HG03469 (cell line): ENCODE data around the gene HDAC6.
"Not testable (repeated sequence)": the region's sequence is repeated elsewhere in the genome, so short reads cannot be mapped to it uniquely, and the experiment has no call there.

Source experiments
- ATAC-seq: cut with Tn5 transposase; IDR thresholded peaks from one replicate; pipeline ENCODE4 v1.9.1; 2021; ENCODE audit warnings: mild to moderate bottlenecking, moderate library complexity, moderate number of reproducible peaks; ENCODE audit not compliant: unreplicated experiment

HDAC6 gene

DNA sequence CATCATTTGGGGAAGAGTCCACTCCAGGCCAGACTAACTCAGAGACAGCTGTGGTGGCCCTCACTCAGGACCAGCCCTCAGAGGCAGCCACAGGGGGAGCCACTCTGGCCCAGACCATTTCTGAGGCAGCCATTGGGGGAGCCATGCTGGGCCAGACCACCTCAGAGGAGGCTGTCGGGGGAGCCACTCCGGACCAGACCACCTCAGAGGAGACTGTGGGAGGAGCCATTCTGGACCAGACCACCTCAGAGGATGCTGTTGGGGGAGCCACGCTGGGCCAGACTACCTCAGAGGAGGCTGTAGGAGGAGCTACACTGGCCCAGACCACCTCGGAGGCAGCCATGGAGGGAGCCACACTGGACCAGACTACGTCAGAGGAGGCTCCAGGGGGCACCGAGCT, 21.2 kb downstream of the HDAC6 start:
- no peak for ATAC-seq

DNA sequence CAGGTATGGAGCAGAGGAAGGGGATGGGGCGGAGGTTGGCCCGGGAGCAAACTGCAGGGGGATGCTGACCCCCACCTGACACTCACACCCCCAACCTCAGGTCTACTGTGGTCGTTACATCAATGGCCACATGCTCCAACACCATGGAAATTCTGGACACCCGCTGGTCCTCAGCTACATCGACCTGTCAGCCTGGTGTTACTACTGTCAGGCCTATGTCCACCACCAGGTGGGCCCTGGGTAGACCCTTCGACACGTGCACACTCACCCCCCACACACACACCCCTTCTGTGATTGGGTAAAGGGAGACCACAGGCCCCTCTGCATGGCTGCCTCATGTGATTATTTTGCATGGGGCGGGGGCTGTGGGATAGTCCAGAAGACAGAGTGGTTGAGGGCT, 22.2 kb downstream of the HDAC6 start:
- no peak for ATAC-seq

GRCh38 chrX:48826135-48826875, 24.4 kb downstream of the HDAC6 start, which contains the start of gene ERAS:
TSS of gene ERAS (plus strand) at chrX:48826513. CDS start at chrX:48829124, 2,611 bp downstream.
- no peak for ATAC-seq

GRCh38 chrX:48826876-48827653, 25.2 kb downstream of the HDAC6 start:
- no peak for ATAC-seq

- no peak for ATAC-seq
Observed at GRCh38 chrX:48827654-48827968, 25.7 kb downstream of the HDAC6 start.

DNA sequence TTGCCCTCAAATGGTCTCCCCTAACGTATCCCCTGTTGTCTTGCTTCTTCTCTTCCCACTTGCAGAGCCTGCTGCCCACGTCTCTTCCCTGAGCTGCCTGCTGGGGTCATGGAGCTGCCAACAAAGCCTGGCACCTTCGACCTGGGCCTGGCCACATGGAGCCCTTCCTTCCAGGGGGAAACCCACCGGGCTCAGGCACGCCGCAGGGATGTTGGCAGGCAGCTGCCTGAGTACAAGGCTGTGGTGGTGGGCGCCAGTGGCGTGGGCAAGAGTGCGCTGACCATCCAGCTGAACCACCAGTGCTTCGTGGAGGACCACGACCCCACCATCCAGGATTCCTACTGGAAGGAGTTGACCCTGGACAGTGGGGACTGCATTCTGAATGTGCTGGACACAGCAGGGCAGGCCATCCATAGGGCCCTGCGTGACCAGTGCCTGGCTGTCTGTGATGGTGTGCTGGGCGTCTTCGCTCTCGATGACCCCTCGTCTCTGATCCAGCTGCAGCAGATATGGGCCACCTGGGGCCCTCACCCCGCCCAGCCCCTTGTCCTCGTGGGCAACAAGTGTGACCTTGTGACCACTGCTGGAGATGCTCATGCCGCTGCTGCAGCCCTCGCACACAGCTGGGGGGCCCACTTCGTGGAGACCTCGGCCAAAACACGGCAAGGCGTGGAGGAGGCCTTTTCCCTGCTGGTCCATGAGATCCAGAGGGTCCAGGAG, 27.3 kb downstream of the HDAC6 start:
- no peak for ATAC-seq

- no peak for ATAC-seq
Observed at GRCh38 chrX:48831136-48831908, 29.5 kb downstream of the HDAC6 start.

DNA sequence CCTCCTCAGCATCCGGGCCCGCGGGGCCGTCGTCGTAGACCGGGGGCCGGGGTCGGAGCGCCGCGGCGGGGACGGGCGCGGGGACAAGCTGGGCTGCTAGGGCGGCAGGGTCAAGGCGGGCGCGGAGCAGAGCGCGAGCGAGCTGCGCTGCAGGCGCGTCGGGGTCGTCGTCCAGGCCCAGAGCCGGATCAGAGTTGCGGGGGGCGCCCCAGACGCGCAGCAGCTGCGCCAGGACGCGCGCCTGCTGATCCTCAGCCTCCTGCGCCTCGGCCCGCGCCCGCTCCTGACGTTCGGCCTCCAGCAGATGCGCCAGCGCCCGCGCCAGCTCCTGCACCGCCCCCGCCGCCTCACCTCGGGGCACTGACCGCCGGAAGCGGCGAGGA, 30.0 kb downstream of the HDAC6 start:
- ATAC-seq, result no peak

GRCh38 chrX:48833542-48834138, 31.8 kb downstream of the HDAC6 start:
- no peak for ATAC-seq

GRCh38 chrX:48834383-48834709, 32.5 kb downstream of the HDAC6 start:
- no peak for ATAC-seq

- ATAC-seq, result no peak
Observed at GRCh38 chrX:48835524-48836329, 33.9 kb downstream of the HDAC6 start, which contains the start of gene PCSK1N. TSS of gene PCSK1N (minus strand) at chrX:48835610. CDS start at chrX:48835532, 78 bp downstream.

DNA sequence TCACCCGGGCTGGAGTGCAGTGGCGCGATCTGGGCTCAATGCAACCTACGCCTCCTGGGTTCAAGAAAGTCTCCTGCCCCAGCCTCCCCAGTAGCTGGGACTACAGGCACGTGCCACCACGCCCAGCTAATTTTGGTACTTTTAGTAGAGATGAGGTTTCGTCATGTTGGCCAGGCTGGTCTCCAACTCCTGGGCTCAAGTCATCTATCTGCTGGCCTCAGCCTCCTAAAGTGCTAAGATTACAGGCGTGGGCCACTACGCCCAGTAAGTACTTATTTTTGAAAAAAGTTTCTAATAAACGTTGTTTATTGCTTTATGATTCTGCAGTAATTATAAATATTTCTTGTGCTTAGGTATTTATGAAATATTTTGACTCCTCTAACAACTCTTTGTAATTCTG, 37.8 kb downstream of the HDAC6 start:
- ATAC-seq, result no peak

DNA sequence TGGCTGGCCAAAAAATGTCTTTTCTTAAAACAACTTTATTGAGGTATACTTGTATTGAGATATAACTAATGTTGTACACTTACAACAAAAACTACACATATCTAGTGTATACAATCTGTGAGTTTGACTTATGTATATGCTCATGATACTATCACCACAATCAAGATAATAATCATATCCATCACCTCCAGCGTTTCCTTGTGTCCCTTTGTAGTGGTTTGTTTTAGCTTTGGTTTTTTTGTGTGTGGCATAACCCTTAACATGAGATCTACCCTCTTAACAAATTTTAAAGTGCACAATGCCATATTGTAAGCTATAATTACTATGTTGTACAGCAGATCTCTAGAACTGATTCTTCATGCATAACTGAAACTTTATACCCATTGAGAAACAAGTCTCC, 47.0 kb downstream of the HDAC6 start:
- no peak for ATAC-seq

DNA sequence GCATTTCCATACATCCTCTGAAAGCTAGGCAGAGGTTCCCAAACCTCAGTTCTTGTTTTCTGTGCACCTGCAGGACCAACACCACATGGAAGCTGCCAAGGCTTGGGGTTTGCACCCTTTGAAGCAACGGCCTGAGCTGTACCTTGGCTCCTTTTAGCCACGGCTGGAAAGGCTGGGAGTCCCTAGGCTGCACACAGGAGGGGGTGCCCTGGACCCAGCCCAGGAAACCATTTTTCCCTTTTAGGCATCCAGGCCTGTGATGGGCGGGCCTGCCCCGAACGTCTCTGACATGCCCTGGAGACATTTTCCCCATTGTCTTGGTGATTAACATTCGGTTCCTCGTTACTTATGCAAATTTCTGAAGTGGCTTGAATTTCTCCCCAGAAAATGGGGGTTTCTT, 51.0 kb downstream of the HDAC6 start:
- no peak for ATAC-seq

- not testable (repeated sequence) for ATAC-seq
Observed at GRCh38 chrX:48853494-48853893, 51.6 kb downstream of the HDAC6 start.

DNA sequence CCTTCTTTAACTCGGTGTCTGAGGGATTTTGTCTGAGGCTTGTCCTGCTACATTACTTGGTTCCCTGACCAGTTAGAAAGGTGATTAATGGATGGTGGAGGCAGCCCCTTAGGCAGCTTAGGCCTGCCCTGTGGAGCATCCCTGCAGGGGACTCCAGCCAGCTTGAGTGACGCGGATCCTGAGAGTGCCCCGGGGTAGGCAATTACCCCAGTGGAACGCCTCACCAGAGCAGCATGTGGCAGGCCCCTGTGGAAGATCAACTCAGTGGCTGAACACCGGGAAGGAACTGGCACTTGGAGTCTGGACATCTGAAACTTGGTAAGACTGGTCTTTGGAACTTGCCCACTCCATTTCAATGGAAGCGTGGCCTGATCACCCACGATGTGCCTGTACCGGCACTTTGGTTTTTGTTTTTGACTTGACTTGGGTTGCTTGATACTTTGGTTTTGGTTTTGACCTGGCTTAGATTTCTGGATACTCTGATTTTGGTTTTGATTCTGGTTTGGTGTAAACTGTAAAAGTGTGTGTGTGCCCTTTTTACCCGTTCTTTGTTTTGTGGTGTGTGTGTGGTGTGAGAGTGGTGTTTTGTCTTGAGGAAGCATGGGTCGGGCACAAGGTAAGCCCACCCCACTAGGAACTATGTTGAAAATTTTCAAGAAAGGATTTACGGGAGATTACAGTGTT, 52.4 kb downstream of the HDAC6 start:
- not testable (repeated sequence) for ATAC-seq

DNA sequence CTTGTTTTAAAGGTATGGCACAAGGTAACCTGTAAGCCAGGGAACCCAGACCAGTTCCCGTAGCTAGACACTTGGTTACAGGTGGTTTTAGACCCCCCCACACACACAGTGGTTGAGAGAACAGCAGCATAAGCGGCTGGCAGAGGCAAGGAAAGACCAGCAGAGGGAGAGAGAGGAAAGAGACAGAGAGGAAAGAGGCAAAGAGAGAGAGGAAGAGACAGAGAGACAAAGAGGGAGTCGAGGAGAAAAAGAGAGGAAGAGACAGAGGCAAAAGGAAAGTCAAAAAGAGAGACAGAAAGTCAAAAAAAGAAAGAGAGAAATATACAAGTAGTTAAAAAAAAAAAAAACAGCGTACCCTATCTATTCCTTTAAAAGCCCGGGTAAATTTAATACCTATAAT, 53.0 kb downstream of the HDAC6 start:
- no peak for ATAC-seq

DNA sequence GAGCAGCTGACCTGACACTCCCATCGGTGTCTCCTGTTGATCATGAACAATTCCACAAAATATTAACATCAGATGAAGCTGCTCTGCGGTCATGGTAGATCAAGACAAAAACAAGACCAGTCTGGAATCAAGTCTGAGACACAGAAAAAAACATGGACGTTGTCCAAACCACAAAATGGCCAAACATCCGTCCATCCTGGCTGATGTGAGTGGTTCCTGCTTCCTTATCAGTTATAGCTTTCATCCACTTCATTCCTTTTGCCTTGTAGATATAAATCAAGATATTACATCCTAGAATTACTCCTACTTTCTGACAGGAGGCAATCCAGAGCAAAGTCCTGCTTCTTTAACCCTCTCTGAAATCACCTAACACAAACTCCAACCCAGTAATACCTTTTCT, 62.3 kb downstream of the HDAC6 start:
- ATAC-seq, result no peak

DNA sequence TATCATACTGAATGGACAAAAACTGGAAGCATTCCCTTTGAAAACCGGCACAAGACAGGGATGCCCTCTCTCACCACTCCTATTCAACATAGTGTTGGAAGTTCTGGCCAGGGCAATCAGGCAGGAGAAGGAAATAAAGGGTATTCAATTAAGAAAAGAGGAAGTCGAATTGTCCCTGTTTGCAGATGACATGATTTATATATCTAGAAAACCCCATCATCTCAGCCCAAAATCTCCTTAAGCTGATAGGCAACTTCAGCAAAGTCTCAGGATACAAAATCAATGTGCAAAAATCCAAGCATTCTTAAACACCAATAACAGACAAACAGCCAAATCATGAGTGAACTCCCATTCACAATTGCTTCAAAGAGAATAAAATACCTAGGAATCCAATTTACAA, 70.2 kb downstream of the HDAC6 start:
- not testable (repeated sequence) for ATAC-seq
